ENCODE data around the gene ORAI2.
A peak's percentile ranks its signal among the peaks of the same experiment; 100 is the strongest.

Gene ORAI2

GRCh38 chr7:102433219-102434038, at the start of gene ORAI2:
ORAI2 (plus strand) TSS chr7:102433575; CDS start chr7:102438957, 5,382 bp downstream.
- no peaks in the 10 kb centered on the region for H3K9me3 ChIP-seq (ENCODE audit: insufficient read depth, low read depth, low read length)
- H3K9me2 ChIP-seq (replicated peaks; ENCODE audit: low read depth, low read length), result no peaks in the 10 kb centered on the region
- peak within 1 kb of the TSS; percentile 99 for H3K4me3 ChIP-seq (ENCODE audit: low read length, poor library complexity, severe bottlenecking)
- H3K79me2 ChIP-seq (ENCODE audit: insufficient read depth, low read length), result peaks cover 39% of the 10 kb centered on the region
- peak within 1 kb of the TSS; percentile 99 for H3K4me2 ChIP-seq (ENCODE audit: low read depth, low read length, poor library complexity, severe bottlenecking)
- peak within 1 kb of the TSS; percentile 79 for H3K9ac ChIP-seq (ENCODE audit: low read depth, low read length, poor library complexity, severe bottlenecking)
- no peaks in the 10 kb centered on the region for H3F3A ChIP-seq (ENCODE audit: low read depth)
- H2AFZ ChIP-seq (ENCODE audit: low read length), result peak within 1 kb of the TSS; percentile 83
- TF ChIP-seq EZH2phosphoT487 (IDR thresholded peaks at IDR 0.05; ENCODE audit: borderline replicate concordance) (no peak), CTCF (conservative IDR thresholded peaks at IDR 0.05; ENCODE audit: low read length) (peak; percentile 15; the same call in 1 of the 2 replicates)
- H3K27me3 ChIP-seq (ENCODE audit: insufficient read depth, low read length, poor library complexity, severe bottlenecking), result no peaks in the 10 kb centered on the region
- H3K4me1 ChIP-seq (ENCODE audit: insufficient read depth, low read length, poor library complexity, severe bottlenecking), result peaks cover 60% of the 10 kb centered on the region
- H3K36me3 ChIP-seq (ENCODE audit: insufficient read depth, low read length), result no peaks in the 10 kb centered on the region; the same call in 1 of the 2 replicates
- H4K20me1 ChIP-seq (ENCODE audit: insufficient read depth, low read length, poor library complexity, severe bottlenecking), result peaks cover 6% of the 10 kb centered on the region

GRCh38 chr7:102387064-102387463, 46.3 kb upstream of the ORAI2 start:
- Histone ChIP-seq H3K9ac (ENCODE audit: low read depth, low read length, poor library complexity, severe bottlenecking) (no peak overlapping the region), H4K20me1 (ENCODE audit: insufficient read depth, low read length, poor library complexity, severe bottlenecking) (no peaks in the 10 kb centered on the region), H3K36me3 (ENCODE audit: insufficient read depth, low read length) (peaks cover 16% of the 10 kb centered on the region; the same call in 1 of the 2 replicates), H3F3A (ENCODE audit: low read depth) (no peaks in the 10 kb centered on the region), H3K27me3 (ENCODE audit: insufficient read depth, low read length, poor library complexity, severe bottlenecking) (no peaks in the 10 kb centered on the region), H2AFZ (ENCODE audit: low read length) (no peak overlapping the region), H3K79me2 (ENCODE audit: insufficient read depth, low read length) (no peaks in the 10 kb centered on the region), H3K4me1 (ENCODE audit: insufficient read depth, low read length, poor library complexity, severe bottlenecking) (no peaks in the 10 kb centered on the region), H3K9me3 (ENCODE audit: insufficient read depth, low read depth, low read length) (no peaks in the 10 kb centered on the region), H3K4me3 (ENCODE audit: low read length, poor library complexity, severe bottlenecking) (no peak overlapping the region), H3K9me2 (replicated peaks; ENCODE audit: low read depth, low read length) (no peaks in the 10 kb centered on the region), H3K4me2 (ENCODE audit: low read depth, low read length, poor library complexity, severe bottlenecking) (no peak overlapping the region)
- TF ChIP-seq EZH2phosphoT487 (IDR thresholded peaks at IDR 0.05; ENCODE audit: borderline replicate concordance), result no peak
- no peak for TF ChIP-seq CTCF (conservative IDR thresholded peaks at IDR 0.05; ENCODE audit: low read length)

GRCh38 chr7:102389810-102390209, 43.6 kb upstream of the ORAI2 start:
- Histone ChIP-seq H3K4me2 (ENCODE audit: low read depth, low read length, poor library complexity, severe bottlenecking) (no peak overlapping the region), H3K4me1 (ENCODE audit: insufficient read depth, low read length, poor library complexity, severe bottlenecking) (no peaks in the 10 kb centered on the region), H3K9me2 (replicated peaks; ENCODE audit: low read depth, low read length) (no peaks in the 10 kb centered on the region), H3F3A (ENCODE audit: low read depth) (no peaks in the 10 kb centered on the region), H3K79me2 (ENCODE audit: insufficient read depth, low read length) (no peaks in the 10 kb centered on the region), H4K20me1 (ENCODE audit: insufficient read depth, low read length, poor library complexity, severe bottlenecking) (no peaks in the 10 kb centered on the region), H3K9ac (ENCODE audit: low read depth, low read length, poor library complexity, severe bottlenecking) (no peak overlapping the region), H3K27me3 (ENCODE audit: insufficient read depth, low read length, poor library complexity, severe bottlenecking) (no peaks in the 10 kb centered on the region), H3K4me3 (ENCODE audit: low read length, poor library complexity, severe bottlenecking) (no peak overlapping the region), H2AFZ (ENCODE audit: low read length) (no peak overlapping the region), H3K36me3 (ENCODE audit: insufficient read depth, low read length) (peaks cover 14% of the 10 kb centered on the region; the same call in 1 of the 2 replicates), H3K9me3 (ENCODE audit: insufficient read depth, low read depth, low read length) (no peaks in the 10 kb centered on the region)
- TF ChIP-seq EZH2phosphoT487 (IDR thresholded peaks at IDR 0.05; ENCODE audit: borderline replicate concordance), result no peak
- no peak for TF ChIP-seq CTCF (conservative IDR thresholded peaks at IDR 0.05; ENCODE audit: low read length)

All from Loucy (cell line).